Right hindlimb (tissue), 1 donor: ENCODE results near the gene SULT6B1.
"Not testable (repeated sequence)": the region's sequence is repeated elsewhere in the genome, so short reads cannot be mapped to it uniquely, and the experiment has no call there.

Experiments used
- DNase-seq: peaks from one replicate; pipeline ENCODE4 v3.0.0-alpha.2; 2018

Gene SULT6B1

GRCh38 chr2:37195862-37196319, 7.4 kb upstream of the SULT6B1 start:
- not testable (repeated sequence) for DNase-seq

- no peak for DNase-seq
Measured at GRCh38 chr2:37192551-37192950, 4.1 kb upstream of the SULT6B1 start.

- no peak for DNase-seq
Measured at GRCh38 chr2:37191747-37192146, 3.3 kb upstream of the SULT6B1 start.

GRCh38 chr2:37191253-37191652, 2.8 kb upstream of the SULT6B1 start:
- DNase-seq = no peak

- no peak for DNase-seq
Measured at GRCh38 chr2:37190290-37190689, 1.8 kb upstream of the SULT6B1 start.

- no peak for DNase-seq
Measured at GRCh38 chr2:37189452-37190153, 1.1 kb upstream of the SULT6B1 start.

- DNase-seq = no peak
Measured at GRCh38 chr2:37181726-37182684, 6.5 kb downstream of the SULT6B1 start.

GRCh38 chr2:37180640-37181039, 7.8 kb downstream of the SULT6B1 start:
- no peak for DNase-seq

GRCh38 chr2:37180006-37180639, 8.3 kb downstream of the SULT6B1 start:
- DNase-seq = no peak

GRCh38 chr2:37173741-37174140, 14.7 kb downstream of the SULT6B1 start:
- no peak for DNase-seq

- DNase-seq = no peak
Measured at GRCh38 chr2:37171624-37171950, 16.9 kb downstream of the SULT6B1 start.

GRCh38 chr2:37168217-37168981, 20.1 kb downstream of the SULT6B1 start:
- peak; percentile 29 for DNase-seq

- no peak for DNase-seq
Measured at GRCh38 chr2:37167636-37168180, 20.8 kb downstream of the SULT6B1 start.

GRCh38 chr2:37164757-37165156, 23.7 kb downstream of the SULT6B1 start:
- DNase-seq = no peak

- peak; percentile 93 for DNase-seq
Measured at GRCh38 chr2:37156857-37157714, 31.4 kb downstream of the SULT6B1 start, which contains the start of gene EIF2AK2. EIF2AK2 (minus strand) TSS chr2:37156980; CDS start chr2:37147806, 9,174 bp downstream.

GRCh38 chr2:37156071-37156856, 32.2 kb downstream of the SULT6B1 start:
- peak; percentile 79 for DNase-seq

- no peak for DNase-seq
Measured at GRCh38 chr2:37154785-37155184, 33.7 kb downstream of the SULT6B1 start.

GRCh38 chr2:37153224-37153623, 35.2 kb downstream of the SULT6B1 start:
- no peak for DNase-seq

GRCh38 chr2:37149626-37150322, 38.7 kb downstream of the SULT6B1 start:
- DNase-seq = no peak

GRCh38 chr2:37148325-37148724, 40.1 kb downstream of the SULT6B1 start:
- DNase-seq = no peak
